ENCODE results near the gene TACR2. TPM values are rescaled to one million over a fixed set of nuclear protein-coding genes. Genes with fewer than 3 reads are reported as not detected.

Gene TACR2
- total and polyA plus RNA-seq, 2 of the 13 experiments (the other 11 are each of a cell fraction or from before 2014, with no cell fraction given): 0.04 TPM; not detected in 1

GRCh38 chr10:69446650-69447151 is 30.0 kb upstream of the TACR2 start:
- DNase-seq (ENCODE audit: low spot score) (peak; percentile 81), ATAC-seq (peak; percentile 28; the same call in 1 of the 3 replicates), FAIRE-seq (no peak)
- POLR2A ChIA-PET: no interaction called here
- H2AFZ ChIP-seq (ENCODE audit: low read length): no peak overlapping the region
- peaks cover 0 to 2% of the 10 kb centered on the region in 2 experiments; a peak in 1 of 5 replicates for H3K27me3 ChIP-seq (ENCODE audit: control insufficient read depth in 1 of 2, insufficient read depth in 2 of 2, low read length in 2 of 2)
- no peaks in the 10 kb centered on the region for H4K20me1 ChIP-seq (ENCODE audit: insufficient read depth, low read length)
- 0% methylated on average over 3 of the region's 3 CpGs for WGBS (ENCODE audit: low lambda C conversion rate)
- intact Hi-C loops (cut with micrococcal nuclease; ENCODE audit: unreplicated experiment) (no loop called here), in situ Hi-C loops (cut with HindIII; ENCODE audit: extremely low pct_ligation_motif_present, low pct_unique_long_range_greater_than_20kb) (no loop called here)
- H3K4me2 ChIP-seq (ENCODE audit: low read depth, low read length): peak overlapping the region; percentile 43; the same call in 1 of the 2 replicates
- BruUV-seq (replicated peaks): no TSS peak
- no peak overlapping the region for H3K4me3 ChIP-seq (replicated peaks in 1 of 3; ENCODE audit: insufficient read depth in 1 of 3, low read depth in 2 of 3, low read length in 3 of 3)
- H3K79me2 ChIP-seq (ENCODE audit: insufficient read depth, low read length): no peaks in the 10 kb centered on the region
- H3K9me3 ChIP-seq (ENCODE audit: low read length): no peaks in the 10 kb centered on the region
- peak overlapping the region; percentile 2 for H3K27ac ChIP-seq (ENCODE audit: extremely low read length, insufficient read depth, low read length)
- CTCF ChIA-PET (ENCODE audit: low intra/inter-chr PET ratio, low total read pairs): no interaction called here
- no peak overlapping the region for H3K9ac ChIP-seq (ENCODE audit: insufficient read depth, low read depth, low read length)
- no peaks in the 10 kb centered on the region for H3K36me3 ChIP-seq (replicated peaks in 1 of 2; ENCODE audit: control insufficient read depth in 1 of 2, insufficient read depth in 2 of 2, low read length in 2 of 2)
- H3K4me1 ChIP-seq (ENCODE audit: insufficient read depth, low read length): peaks cover 62% of the 10 kb centered on the region
- no peak for TF ChIP-seq ZBTB21 (CRISPR knock-in tag; IDR thresholded peaks at IDR 0.05)
- TF ChIP-seq ZIK1 (CRISPR knock-in tag; IDR thresholded peaks at IDR 0.05; ENCODE audit: borderline replicate concordance, low read depth): no peak
- TF ChIP-seq HNRNPLL (IDR thresholded peaks at IDR 0.05; ENCODE audit: low read depth, low read length, poor library complexity, severe bottlenecking): no peak
- TF ChIP-seq ZNF597 (CRISPR knock-in tag; IDR thresholded peaks at IDR 0.05): no peak
- TF ChIP-seq PCBP2 (optimal IDR thresholded peaks at IDR 0.05; ENCODE audit: low read depth, low read length, poor library complexity, severe bottlenecking): no peak
- TF ChIP-seq ATF7 (IDR thresholded peaks at IDR 0.05): no peak
- TF ChIP-seq ATF7 (CRISPR knock-in tag; IDR thresholded peaks at IDR 0.05): no peak
- no peak for TF ChIP-seq PPARG (CRISPR knock-in tag; conservative IDR thresholded peaks at IDR 0.05)
- TF ChIP-seq ZNF768 (CRISPR knock-in tag; IDR thresholded peaks at IDR 0.05): no peak
- no peak for TF ChIP-seq KDM4B (CRISPR knock-in tag; IDR thresholded peaks at IDR 0.05)
- TF ChIP-seq PRDM4 (CRISPR knock-in tag; IDR thresholded peaks at IDR 0.05; ENCODE audit: borderline replicate concordance): no peak
- no peak for TF ChIP-seq TFDP2 (CRISPR knock-in tag; IDR thresholded peaks at IDR 0.05)
- TF ChIP-seq PHB2 (IDR thresholded peaks at IDR 0.05; ENCODE audit: partially characterized antibody): no peak
- TF ChIP-seq NPAS2 (CRISPR knock-in tag; IDR thresholded peaks at IDR 0.05; ENCODE audit: borderline replicate concordance): no peak
- TF ChIP-seq ZNF12 (CRISPR knock-in tag; IDR thresholded peaks at IDR 0.05): 0 out of 2 replicates have a peak, but pooled peaks have one; percentile 14
- TF ChIP-seq ZGPAT (CRISPR knock-in tag; IDR thresholded peaks at IDR 0.05): peak; percentile 17; the same call in 1 of the 2 replicates
- TF ChIP-seq HDAC2 (CRISPR knock-in tag; IDR thresholded peaks at IDR 0.05): no peak
- TF ChIP-seq ZNF616 (CRISPR knock-in tag; IDR thresholded peaks at IDR 0.05; ENCODE audit: low read depth): no peak
- TF ChIP-seq DMAP1 (CRISPR knock-in tag; IDR thresholded peaks at IDR 0.05): no peak
- no peak for TF ChIP-seq ZNF746 (CRISPR knock-in tag; IDR thresholded peaks at IDR 0.05)
- TF ChIP-seq HES4 (CRISPR knock-in tag; IDR thresholded peaks at IDR 0.05; ENCODE audit: borderline replicate concordance): no peak

Measured in HepG2 (cell line).